Prostate gland (tissue), 2 donors: ENCODE measurements around the gene JMJD8. TPM values are rescaled to one million over a fixed set of nuclear protein-coding genes. Genes with fewer than 3 reads are reported as not detected.

Source experiments
- DNase-seq: peaks from one replicate; pipeline ENCODE4 v3.0.0-alpha.2; 2019; ENCODE audit warnings: low spot score
- H3K27ac ChIP-seq, 2 donors: fragments of 200-600 bp; sonication (generic); 2 replicates each; pipeline ENCODE4 v1.5.1; 2017 to 2019
- H3K27me3 ChIP-seq: fragments of 200-600 bp; sonication (generic); replicated peaks from 2 replicates; pipeline ENCODE4 v1.5.1; 2019; ENCODE audit not compliant: insufficient read depth
- H3K36me3 ChIP-seq, 2 donors: fragments of 200-600 bp; sonication (generic); 1 replicate in 1 of 2; 2 replicates in 1 of 2; pipeline versions ENCODE4 v1.5.1 to v1.8.1; 2017 to 2019
- H3K4me1 ChIP-seq: fragments of 200-600 bp; sonication (generic); replicated peaks from 2 replicates; pipeline ENCODE4 v1.5.1; 2019
- H3K4me3 ChIP-seq, 2 donors: fragments of 200-600 bp; sonication (generic); 2 replicates each; pipeline ENCODE4 v1.5.1; 2017 to 2019
- H3K9me3 ChIP-seq: fragments of 200-600 bp; sonication (generic); 2 replicates; pipeline ENCODE4 v1.5.1; 2017
- CTCF ChIP-seq, 4 experiments: fragments of 200-600 bp in 2 of 4; fragments of 450-650 bp in 2 of 4; sonication (generic) in 2 of 4; IDR thresholded peaks; 1 replicate in 3 of 4; 2 replicates in 1 of 4; pipeline ENCODE4 v1.5.1; 2016 to 2019; ENCODE audit warnings: antibody characterized with exemption in 4 of 4, mild to moderate bottlenecking in 2 of 4, moderate library complexity in 2 of 4
- POLR2A ChIP-seq: fragments of 450-650 bp; IDR thresholded peaks from one replicate; pipeline ENCODE4 v1.6.1; 2016; ENCODE audit warnings: antibody characterized with exemption, mild to moderate bottlenecking
- POLR2AphosphoS5 ChIP-seq: sonication (generic); formaldehyde crosslinking; IDR thresholded peaks from one replicate; pipeline ENCODE4 v1.6.1; 2017; ENCODE audit warnings: antibody characterized with exemption
- WGBS: methylation state at CpG from one replicate; pipeline ENCODE4 v1.1.5; 2018; 5-methylcytosine and 5-hydroxymethylcytosine counted together
- intact Hi-C: fragments of 100-400 bp; cut with DNase I; formaldehyde crosslinking; loops from one replicate; pipeline ENCODE4 v1.14.2; 2022
- total RNA-seq, 2 donors: library from RNA; depleted of rRNA; stranded (reverse); fragments of >200 nt; gene quantifications; one replicate each; pipeline ENCODE4 v1.1.0, GENCODE V29; 2016

The JMJD8 gene
- total RNA-seq, 2 donors from 2014 or later, result 121 to 132 TPM

DNA sequence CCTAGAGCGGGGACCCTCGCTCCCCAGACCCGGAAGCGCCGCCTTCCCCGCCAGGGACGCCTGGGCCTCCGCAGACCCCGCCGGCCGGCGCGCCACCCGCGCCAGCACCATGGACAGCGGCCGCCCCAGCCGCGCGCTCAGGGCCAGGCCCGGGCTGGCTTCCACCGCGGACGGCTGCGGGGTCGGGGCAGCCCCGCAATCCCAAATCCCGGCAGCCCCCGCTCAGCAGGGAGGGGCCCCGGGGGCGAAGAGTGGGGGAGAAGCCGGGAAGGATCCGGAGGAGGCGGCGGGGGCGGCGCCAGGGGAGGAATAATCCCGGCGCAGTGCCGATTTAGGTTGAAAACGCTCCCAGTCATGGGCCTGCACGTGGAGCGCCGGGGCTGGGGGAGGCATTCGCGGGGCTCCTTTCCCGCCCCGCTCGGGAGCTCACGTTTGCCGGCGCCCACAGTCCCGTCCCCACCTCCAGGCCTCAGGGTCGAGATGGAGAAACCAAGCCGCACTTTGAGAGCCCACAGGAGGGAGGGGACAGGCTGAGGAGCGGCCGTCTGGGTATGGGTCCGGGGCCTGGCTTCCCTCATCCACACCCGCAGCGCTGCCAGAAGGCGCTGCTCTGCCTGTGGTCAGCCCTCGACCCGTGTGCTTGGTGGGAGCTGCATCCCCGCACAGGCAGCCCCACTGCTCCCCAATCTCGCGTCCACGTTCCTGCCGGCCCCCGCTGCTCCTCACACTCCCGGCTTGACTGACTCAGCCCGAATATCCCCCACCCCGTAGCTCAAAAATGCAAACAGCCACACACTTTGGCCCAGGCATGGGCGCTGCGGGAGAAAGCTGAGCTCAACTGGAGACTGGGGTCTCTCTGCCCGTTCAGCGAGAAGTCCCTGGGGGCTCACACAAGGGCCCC is 16.8 kb upstream of the JMJD8 start:
- Histone ChIP-seq H3K27ac (no peak overlapping the region), H3K27me3 (peaks cover 23% of the 10 kb centered on the region), H3K9me3 (no peaks in the 10 kb centered on the region), H3K4me3 (no peak overlapping the region), H3K36me3 (no peaks in the 10 kb centered on the region), H3K4me1 (no peaks in the 10 kb centered on the region)
- 5% methylated on average over 59 of the region's 76 CpGs for WGBS
- intact Hi-C loops, result no loop called here
- no peak for DNase-seq
- TF ChIP-seq CTCF (IDR thresholded peaks at IDR 0.05) (no peak), POLR2A (no peak), POLR2AphosphoS5 (no peak)

GRCh38 chr16:698911-699671 is 15.0 kb upstream of the JMJD8 start:
- peaks cover 26% of the 10 kb centered on the region for H3K27me3 ChIP-seq
- no peaks in the 10 kb centered on the region for H3K36me3 ChIP-seq
- no peaks in the 10 kb centered on the region for H3K9me3 ChIP-seq
- no peak overlapping the region for H3K4me3 ChIP-seq
- WGBS, result 83% methylated on average over 16 of the region's 19 CpGs
- H3K27ac ChIP-seq, result no peak overlapping the region
- TF ChIP-seq POLR2A, result no peak
- no peak for TF ChIP-seq CTCF (IDR thresholded peaks at IDR 0.05)
- no peak for TF ChIP-seq POLR2AphosphoS5
- intact Hi-C loops, result no loop called here
- no peak for DNase-seq
- peaks cover 4% of the 10 kb centered on the region for H3K4me1 ChIP-seq

DNA sequence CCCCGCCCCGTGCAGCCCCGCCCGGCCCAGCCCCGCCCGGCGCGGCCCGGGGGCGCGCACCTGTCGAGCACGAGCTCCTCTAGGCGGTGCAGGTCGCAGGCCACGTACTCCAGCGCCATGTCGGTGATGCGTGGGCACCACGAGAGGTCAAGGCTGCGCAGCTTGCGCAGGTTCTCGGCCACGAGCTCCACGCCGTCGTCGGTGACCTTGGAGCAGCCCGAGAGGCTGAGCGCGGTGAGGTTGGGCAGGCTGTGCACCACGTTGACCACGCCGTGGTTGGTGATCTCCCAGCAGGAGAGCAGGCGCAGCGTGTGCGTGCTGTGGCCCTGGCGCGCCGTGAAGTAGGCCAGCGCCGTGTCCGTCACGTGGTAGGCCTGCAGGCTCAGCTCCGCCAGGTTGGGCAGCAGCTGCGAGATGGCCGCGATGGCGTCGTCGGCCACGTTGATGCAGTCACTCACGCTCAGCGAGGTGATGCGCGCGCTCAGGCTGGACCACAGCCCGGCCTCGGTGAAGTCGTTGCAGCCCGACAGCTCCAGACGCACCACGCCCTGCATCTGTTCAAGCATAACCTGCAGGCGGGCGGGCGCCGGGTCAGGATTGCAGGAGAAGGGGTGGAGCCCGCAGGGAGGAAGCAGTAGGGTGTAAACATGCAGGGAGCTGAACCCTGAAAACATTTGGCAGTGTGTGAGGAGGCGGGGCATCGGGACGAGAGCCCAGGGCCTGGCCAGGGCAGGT is 11.4 kb upstream of the JMJD8 start:
- H3K27ac ChIP-seq, result no peak overlapping the region
- intact Hi-C loops, result no loop called here
- 4% methylated on average over 58 of the region's 71 CpGs for WGBS

GRCh38 chr16:694863-695354 is 10.8 kb upstream of the JMJD8 start:
- intact Hi-C loops, result no loop called here
- H3K36me3 ChIP-seq, result no peaks in the 10 kb centered on the region
- TF ChIP-seq CTCF (IDR thresholded peaks at IDR 0.05) (no peak), POLR2A (no peak), POLR2AphosphoS5 (no peak)
- H3K27me3 ChIP-seq, result peaks cover 23% of the 10 kb centered on the region
- WGBS, result under 1% methylated on average over 31 of the region's 37 CpGs
- DNase-seq, result no peak
- H3K9me3 ChIP-seq, result no peaks in the 10 kb centered on the region
- peaks cover 7% of the 10 kb centered on the region for H3K4me1 ChIP-seq
- no peak overlapping the region for H3K27ac ChIP-seq
- peak overlapping the region; percentile 8 to 17 for H3K4me3 ChIP-seq

More for the DNA sequence above, 11.4 kb upstream of the JMJD8 start:
- H3K9me3 ChIP-seq, result no peaks in the 10 kb centered on the region
- TF ChIP-seq POLR2A (no peak), POLR2AphosphoS5 (no peak), CTCF (IDR thresholded peaks at IDR 0.05) (peak in 1 of 4 experiments; percentile 2)
- peaks cover 23% of the 10 kb centered on the region for H3K27me3 ChIP-seq
- DNase-seq, result no peak
- H3K36me3 ChIP-seq, result no peaks in the 10 kb centered on the region
- peaks cover 7% of the 10 kb centered on the region for H3K4me1 ChIP-seq
- no peak overlapping the region for H3K4me3 ChIP-seq
